Stimulated activated CD4-positive, alpha-beta T cell treated with anti-CD3 and anti-CD28 coated beads, TNF-alpha, amount 100 ng/mL, for 1 hour (primary cell): ENCODE results near the gene TMEM269.
"Not testable (repeated sequence)": the region's sequence is repeated elsewhere in the genome, so short reads cannot be mapped to it uniquely, and the experiment has no call there.

ENCODE experiments used
- DNase-seq, 3 donors: peaks; one replicate each; pipeline ENCODE4 v3.0.0-alpha.2; 2020; ENCODE audit warnings: low read depth in 3 of 3, low spot score in 1 of 3

The TMEM269 gene

DNA sequence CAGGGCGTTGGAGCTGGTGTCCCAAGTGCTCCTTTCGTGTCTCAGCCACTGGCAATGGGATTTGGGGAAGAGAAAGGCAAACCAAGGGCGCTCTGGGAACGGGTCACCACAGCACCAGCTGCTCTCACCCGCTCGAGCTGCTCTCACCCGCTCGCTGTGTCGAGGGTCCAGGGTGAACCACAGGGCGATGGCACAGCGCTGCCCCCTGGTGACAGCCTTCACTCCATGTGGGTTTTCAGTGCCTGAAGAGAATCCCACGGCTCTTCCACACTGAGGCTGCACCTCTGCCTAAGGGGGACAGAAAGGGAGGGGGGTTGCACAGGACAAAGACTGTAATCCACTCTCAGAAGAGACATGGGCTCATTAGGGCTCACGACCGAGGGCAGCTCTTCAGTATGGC lies 37.7 kb upstream of the TMEM269 start:
- DNase-seq, result peak in 1 of 3 donors; percentile 36

DNA sequence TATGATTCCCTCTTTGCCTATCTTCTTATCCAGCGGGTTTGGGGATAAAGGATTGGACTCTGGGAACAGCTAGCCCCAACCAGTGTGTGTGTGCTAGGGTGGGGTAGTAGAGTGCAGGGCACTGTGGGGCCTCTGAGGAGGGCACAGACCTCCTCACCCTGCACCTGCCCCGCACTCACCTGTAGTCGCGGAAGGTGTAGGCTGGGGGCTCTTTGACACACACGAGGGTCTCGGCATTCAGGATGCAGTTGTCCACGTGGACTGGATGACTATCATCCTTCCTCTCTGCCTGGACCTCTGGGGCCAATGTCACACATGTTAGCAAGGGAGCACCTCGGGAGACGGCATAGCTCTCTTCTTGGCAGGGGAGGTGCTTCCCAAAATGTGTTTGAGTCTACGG lies 36.8 kb upstream of the TMEM269 start:
- no peak for DNase-seq

DNA sequence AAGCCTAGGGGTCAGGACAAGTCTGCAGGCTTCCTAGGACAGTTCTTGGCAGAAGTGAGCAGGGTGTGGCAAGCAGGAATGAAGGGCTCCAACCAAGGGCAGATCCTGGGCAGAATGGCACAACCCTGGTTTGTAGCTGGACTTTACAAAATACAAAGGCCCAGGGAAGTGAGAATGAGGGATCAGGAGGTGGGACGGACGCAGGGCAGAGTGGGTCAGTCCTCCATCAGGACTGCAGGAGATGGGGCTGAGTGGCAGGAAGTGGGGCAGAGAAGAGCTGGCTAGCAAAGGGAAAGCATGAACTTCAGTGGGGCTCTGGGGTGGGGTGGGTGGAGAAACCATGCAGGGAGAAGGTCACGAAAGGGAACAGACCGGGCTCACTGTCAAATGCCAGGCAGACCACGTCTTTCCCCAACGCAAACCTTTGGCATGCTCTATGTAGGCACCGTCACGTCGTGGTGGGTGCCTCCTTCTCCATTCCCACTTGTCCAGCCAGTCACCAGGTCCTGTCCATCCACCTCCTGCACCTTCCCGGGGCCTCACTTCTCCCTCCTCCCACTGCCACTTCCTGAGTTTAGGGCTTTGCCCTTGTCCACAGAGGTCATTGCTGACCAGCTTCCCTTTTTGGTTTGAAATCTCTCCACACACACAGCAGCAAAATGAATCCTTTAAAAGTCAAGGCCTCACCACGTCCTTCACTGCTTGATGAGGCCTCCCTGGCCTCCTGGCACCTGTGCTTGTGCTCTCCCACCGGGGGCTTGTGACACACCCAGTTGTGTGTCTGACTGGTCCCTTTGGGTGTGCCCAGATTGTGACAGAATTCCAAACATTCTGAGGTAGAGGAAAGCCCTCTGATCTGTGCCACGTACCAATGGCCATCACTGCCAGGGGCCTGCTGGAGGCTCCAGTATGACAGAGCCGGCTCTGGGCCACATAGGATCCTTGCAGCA lies 36.1 kb upstream of the TMEM269 start:
- DNase-seq, result no peak

GRCh38 chr1:42750041-42750440 lies 34.8 kb upstream of the TMEM269 start:
- DNase-seq, result no peak

GRCh38 chr1:42751511-42752070 lies 33.2 kb upstream of the TMEM269 start:
- not testable (repeated sequence) for DNase-seq

DNA sequence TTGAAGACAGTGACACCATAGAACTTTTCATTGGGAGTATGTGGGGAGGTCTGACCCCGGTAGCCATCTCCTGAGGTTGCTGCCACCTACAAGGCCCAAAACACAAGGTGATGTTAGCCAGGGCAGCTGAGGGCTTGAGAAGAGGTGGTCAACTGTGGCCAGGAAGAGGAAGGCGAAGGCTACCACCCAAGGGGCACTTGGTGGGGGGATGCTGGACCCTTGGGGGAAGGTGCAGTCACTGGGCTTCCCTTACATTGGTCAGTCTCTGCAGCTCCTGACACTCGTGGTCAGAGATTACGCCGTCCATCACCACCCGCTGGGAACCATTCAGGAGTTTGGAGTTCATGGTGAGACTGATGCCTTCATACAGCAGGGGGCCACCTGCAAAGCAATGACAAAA lies 32.5 kb upstream of the TMEM269 start:
- no peak for DNase-seq

- DNase-seq, result no peak
Measured at GRCh38 chr1:42753070-42753469, 31.7 kb upstream of the TMEM269 start.

DNA sequence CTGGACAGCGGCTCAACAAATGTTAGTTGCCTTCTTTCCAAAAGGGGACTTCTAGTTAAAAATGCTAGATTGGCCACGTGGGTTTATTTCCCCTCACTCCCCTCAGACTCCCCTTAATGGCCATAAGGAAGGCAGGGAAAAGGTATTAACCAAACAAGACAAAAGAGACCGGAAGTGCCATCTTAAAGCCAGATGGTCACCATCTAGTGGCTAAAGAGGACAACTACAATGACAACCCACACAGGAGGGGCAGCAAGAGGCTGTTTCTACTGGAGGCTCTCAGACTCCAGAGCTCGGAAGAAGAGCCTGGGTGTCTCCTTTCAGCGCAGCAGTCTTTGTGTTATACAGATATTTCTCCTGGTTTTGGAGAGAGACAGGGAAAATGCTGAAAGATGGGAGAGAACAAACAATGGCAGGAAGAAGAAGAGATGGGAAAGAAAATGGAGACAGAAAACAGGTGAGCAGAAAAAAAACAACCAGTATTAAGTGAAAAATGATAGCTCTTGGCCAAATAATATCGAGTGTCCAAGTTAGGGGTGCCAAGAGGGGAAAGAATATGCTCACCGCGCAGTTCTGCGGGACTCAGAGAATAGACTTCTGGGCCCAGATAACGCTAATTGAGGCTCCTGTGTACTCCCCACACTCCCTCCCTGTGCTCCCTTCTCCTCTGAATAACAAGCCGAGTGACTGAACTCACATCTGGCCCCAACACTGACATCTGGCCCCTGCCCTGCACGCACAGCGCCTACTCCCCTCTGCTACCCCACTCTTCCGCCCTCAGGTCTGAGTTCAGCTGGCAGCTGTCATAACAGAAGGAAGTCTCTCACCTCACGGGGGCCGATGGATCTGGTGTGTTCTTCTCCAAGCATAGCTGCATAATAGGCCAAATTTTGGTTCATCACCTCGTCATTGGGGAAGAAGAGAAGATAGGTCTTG lies 27.6 kb upstream of the TMEM269 start:
- no peak for DNase-seq

GRCh38 chr1:42757892-42758275 lies 26.9 kb upstream of the TMEM269 start:
- DNase-seq, result no peak

DNA sequence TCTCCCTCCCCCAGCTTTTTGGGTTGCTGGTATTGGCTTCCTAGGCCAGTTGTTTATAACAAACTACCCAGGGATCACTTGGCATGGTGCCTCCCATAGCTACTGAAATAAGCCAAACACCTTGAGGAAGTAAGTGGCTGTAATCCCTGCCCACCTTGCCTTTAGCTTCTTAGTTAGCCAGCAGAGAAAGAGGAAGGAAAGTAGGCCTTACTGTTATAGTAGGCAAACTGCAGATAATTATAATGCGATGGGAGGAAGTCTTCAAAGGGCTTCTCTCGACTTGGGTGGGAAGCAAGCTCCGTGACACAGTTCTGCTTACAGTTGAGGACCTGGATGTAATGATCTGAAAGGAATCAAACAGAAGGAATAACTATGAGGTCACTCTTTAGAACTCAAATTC lies 26.1 kb upstream of the TMEM269 start:
- DNase-seq, result no peak

DNA sequence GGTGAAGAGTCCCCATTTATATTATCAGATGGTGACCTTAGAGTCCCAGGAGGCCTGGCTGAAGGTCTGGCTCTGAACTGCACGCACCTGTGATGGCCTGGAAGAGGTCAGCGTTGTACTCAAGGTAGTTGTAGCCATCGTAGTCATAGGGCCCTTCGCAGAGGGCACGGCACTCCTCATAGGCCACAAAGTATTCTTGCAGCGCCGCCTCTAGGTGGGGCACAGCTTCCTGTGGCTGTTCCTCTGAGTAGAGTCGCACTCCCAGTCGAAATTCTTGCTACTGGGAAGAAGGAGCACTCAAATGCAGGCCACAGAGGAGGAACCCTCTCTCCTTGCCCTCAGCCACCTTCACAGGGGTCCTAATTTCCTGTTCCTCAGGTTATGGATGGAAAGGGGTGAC lies 25.7 kb upstream of the TMEM269 start:
- DNase-seq, result no peak

DNA sequence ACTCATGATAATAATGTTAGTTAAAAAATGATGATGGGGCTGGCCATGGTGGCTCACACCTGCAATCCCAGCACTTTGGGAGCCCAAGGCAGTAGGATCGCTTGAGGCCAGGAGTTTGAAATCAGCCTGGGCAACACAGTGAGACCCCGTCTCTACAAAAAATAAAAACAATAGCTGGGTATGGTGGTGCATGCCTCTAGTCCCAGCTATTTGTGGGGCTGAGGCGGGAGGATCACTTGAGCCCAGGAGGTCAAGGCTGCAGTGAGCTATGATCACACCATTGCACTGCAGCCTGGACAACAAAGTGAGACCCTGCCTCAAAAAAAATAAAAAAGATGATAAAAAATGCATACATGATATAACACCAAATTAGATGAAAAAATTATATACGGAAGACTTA lies 23.2 kb upstream of the TMEM269 start:
- DNase-seq, result no peak

- DNase-seq, result no peak
Measured at GRCh38 chr1:42762269-42762668, 22.5 kb upstream of the TMEM269 start.

- DNase-seq, result no peak
Measured at GRCh38 chr1:42765269-42765668, 19.5 kb upstream of the TMEM269 start.

- peak in 1 of 3 donors; percentile 44 for DNase-seq
Measured at GRCh38 chr1:42765832-42766740, 18.7 kb upstream of the TMEM269 start.

DNA sequence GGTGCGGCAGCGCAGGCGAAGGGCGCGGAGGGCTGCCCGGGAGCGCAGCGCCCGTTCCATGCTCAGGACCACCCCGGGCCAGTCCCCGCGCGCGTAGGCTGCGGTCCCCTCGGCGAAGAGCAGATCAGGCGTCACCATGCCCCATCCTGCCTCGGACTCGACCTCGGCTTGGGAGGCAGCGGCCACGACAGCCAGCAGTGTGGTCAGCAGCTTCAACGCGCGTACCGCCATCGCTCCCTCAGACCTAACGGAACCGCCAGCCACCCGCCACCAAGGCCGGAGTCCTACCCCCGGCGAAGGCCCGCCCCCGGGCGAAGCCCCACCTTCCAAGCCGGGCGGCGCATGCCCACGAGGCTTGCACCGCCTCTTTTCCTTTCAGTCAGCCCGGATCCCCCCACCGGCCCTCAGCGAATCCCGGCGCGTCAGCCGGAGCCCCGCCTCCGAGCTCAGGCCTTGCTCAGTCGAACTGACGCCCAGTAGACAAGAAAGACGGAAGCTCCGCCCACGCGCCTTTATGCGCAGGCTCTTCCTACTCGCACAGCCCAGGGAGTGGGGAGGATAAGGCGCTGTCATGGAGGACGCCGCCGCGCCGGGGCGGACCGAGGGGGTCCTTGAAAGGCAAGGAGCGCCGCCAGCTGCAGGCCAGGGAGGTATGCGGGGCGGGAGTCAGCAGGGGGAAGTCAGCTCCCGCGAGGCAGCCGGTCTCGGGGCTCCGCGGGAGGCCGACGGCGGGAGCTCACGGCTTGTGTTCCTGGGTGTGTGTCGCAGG lies 17.9 kb upstream of the TMEM269 start, which contains the start of the genes C1orf50 and P3H1:
Gene C1orf50, plus strand, starts transcription at position 509 of the 769 bp plus-strand sequence. Its CDS starts 63 bp downstream, at position 572.
Gene P3H1, minus strand, starts transcription at position 288 of the 769 bp plus-strand sequence. Its CDS starts 57 bp downstream, at position 231.
- DNase-seq, result peak; percentile 98 to 99 (median 99)

DNA sequence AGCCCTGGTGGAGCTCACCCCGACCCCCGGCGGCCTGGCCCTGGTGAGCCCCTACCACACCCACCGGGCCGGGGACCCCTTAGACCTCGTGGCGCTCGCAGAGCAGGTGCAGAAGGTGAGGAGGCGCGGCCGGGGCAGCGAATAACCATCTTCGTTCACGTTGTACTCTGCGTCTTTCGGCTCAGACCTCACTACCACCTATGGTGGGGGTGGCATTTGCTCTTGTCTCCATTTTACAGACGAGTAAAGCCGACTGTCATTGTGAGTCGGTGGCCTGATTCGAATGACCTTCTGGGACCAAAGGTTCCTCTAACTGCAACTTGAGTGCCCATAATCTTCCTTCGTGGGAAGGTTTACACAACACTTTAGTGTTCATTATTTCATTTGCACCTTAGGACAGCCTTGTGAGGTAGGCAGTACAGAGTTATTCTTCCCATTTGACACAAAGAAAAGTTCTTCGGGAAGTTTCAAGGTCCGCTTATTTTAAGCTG lies 17.2 kb upstream of the TMEM269 start:
- no peak for DNase-seq

- no peak for DNase-seq
Measured at GRCh38 chr1:42768172-42768571, 16.6 kb upstream of the TMEM269 start.

DNA sequence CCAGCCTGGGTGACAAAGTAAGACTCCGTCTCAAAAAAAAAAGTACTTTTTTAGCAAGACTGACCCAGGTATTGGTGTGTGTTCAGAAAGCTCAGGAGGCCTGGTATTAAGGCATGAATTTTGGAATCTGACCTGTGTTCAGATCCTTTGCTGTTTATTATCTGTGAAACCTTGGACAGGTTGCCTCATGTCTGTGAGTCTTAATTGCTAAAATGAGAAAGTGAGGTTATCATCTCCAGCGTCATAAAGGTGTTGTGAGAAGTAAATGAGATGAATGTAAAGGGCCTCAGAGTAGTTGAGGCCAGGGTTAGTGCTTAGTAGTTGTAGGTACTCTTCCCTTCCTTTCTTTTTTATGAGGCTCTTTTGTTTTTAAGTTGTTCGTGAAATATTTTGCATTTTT lies 15.0 kb upstream of the TMEM269 start:
- DNase-seq, result no peak
